GM20431 (cell line): ENCODE measurements around the gene LRRN4.

ENCODE experiments used
- in situ Hi-C: fragments of 300-500 bp; cut with MseI, MboI; formaldehyde crosslinking; loops from one replicate; pipeline ENCODE4 v1.15.0; 2020; ENCODE audit warnings: low sequenced_read_pairs; ENCODE audit not compliant: unreplicated experiment

LRRN4 gene

GRCh38 chr20:5991623-5992441 is 62.0 kb downstream of the LRRN4 start:
- in situ Hi-C loops = no loop called here

GRCh38 chr20:5990946-5991345 is 62.9 kb downstream of the LRRN4 start:
- in situ Hi-C loops = no loop called here
